PC-9 (cell line): ENCODE results near the gene DGKG.

Experiments
- EZH2 ChIP-seq: fragments of 200-600 bp; sonication (generic); IDR thresholded peaks from 2 replicates; pipeline ENCODE4 v1.8.0; 2017; ENCODE audit warnings: antibody characterized with exemption, low read depth
- TF ChIP-seq, protein P1 (sequence below): fragments of 200-600 bp; sonication (generic); conservative IDR thresholded peaks from 2 replicates; pipeline ENCODE4 v1.6.1; 2017; ENCODE audit warnings: mixed run types, antibody characterized with exemption, mild to moderate bottlenecking, moderate library complexity

DNA sequence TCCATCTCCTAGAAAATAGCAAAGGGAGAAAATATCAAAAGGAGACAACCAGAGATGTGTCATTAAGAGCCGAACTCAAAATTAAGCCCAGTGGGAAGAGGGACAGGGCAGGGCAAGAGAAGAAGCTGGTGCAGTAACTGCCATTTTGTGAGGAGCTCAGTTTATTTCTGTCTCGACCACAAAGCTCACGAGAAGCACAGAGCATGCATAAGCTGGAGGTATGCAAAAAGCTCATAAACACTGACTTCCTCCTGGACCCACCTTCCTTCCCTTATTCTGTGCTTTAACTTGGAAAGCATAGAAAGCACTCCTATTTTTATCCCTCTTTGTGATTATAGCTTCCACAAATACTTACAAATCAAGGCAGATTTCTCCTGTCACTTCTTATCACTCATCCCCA is 81.3 kb downstream of the DGKG start:
- TF ChIP-seq, protein P1, sequence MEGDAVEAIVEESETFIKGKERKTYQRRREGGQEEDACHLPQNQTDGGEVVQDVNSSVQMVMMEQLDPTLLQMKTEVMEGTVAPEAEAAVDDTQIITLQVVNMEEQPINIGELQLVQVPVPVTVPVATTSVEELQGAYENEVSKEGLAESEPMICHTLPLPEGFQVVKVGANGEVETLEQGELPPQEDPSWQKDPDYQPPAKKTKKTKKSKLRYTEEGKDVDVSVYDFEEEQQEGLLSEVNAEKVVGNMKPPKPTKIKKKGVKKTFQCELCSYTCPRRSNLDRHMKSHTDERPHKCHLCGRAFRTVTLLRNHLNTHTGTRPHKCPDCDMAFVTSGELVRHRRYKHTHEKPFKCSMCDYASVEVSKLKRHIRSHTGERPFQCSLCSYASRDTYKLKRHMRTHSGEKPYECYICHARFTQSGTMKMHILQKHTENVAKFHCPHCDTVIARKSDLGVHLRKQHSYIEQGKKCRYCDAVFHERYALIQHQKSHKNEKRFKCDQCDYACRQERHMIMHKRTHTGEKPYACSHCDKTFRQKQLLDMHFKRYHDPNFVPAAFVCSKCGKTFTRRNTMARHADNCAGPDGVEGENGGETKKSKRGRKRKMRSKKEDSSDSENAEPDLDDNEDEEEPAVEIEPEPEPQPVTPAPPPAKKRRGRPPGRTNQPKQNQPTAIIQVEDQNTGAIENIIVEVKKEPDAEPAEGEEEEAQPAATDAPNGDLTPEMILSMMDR, result no peak
- TF ChIP-seq EZH2, result no peak
